ENCODE measurements around the gene VPS13D. TPM values are rescaled to one million over a fixed set of nuclear protein-coding genes. Genes with fewer than 3 reads are reported as not detected.

The VPS13D gene
- total and polyA plus RNA-seq, 10 of the 15 experiments (the other 5 are each of a cell fraction or from before 2014, with no cell fraction given) = 1.4 to 16.9 (median 8.5) TPM

GRCh38 chr1:12525311-12526181, 295.7 kb downstream of the VPS13D start:
- TF ChIP-seq RAD51 (IDR thresholded peaks at IDR 0.05) = no peak
- no peak for TF ChIP-seq TCF3 (IDR thresholded peaks at IDR 0.05; ENCODE audit: borderline replicate concordance, insufficient read depth, low read depth, low read length)
- TF ChIP-seq POLR2AphosphoS2 (IDR thresholded peaks at IDR 0.05; ENCODE audit: low read depth, low read length) = no peak
- POLR2A ChIA-PET = no interaction called here
- in situ Hi-C loops (cut with MboI) = loop anchor here (25.0 kb wide), 1 partner anchor 712 kb away; the partner anchor contains the start of gene PRAMEF18
- no peaks in the 10 kb centered on the region; the same call in 2 of the 3 replicates for H3K9me3 ChIP-seq (replicated peaks; ENCODE audit: control insufficient read depth, insufficient read depth, low read length)
- FAIRE-seq (no peak), ATAC-seq (no peak), DNase-seq (ENCODE audit: low read depth, low spot score) (no peak)
- H3K79me2 ChIP-seq (ENCODE audit: control insufficient read depth, insufficient read depth, low read length) = no peaks in the 10 kb centered on the region
- no TSS peak for BruUV-seq (replicated peaks)
- no peak overlapping the region for H3K9ac ChIP-seq (ENCODE audit: control insufficient read depth, insufficient read depth, low read length)
- CTCF ChIA-PET = no interaction called here
- intact Hi-C loops (cut with micrococcal nuclease; ENCODE audit: unreplicated experiment) = no loop called here
- WGBS (ENCODE audit: insufficient coverage, insufficient replicate concordance, low lambda C conversion rate, missing lambda C conversion rate) = 56% methylated on average over 10 of the region's 13 CpGs
- no peak overlapping the region for H3K27ac ChIP-seq (ENCODE audit: control insufficient read depth, insufficient read depth)
- no peaks in the 10 kb centered on the region for H4K20me1 ChIP-seq (ENCODE audit: control insufficient read depth, insufficient read depth)
- no peak overlapping the region for H2AFZ ChIP-seq (ENCODE audit: control insufficient read depth, low read depth, low read length)
- SMC1A ChIA-PET (ENCODE audit: uncharacterized antibody, unreplicated experiment) = no interaction called here
- H3K4me3 ChIP-seq = no peak overlapping the region
- RAD21 ChIA-PET (ENCODE audit: unreplicated experiment) = no interaction called here
- no peak overlapping the region for H3K4me2 ChIP-seq (ENCODE audit: control insufficient read depth, insufficient read depth)
- no peaks in the 10 kb centered on the region for H3K4me1 ChIP-seq (ENCODE audit: control insufficient read depth, insufficient read depth, low read length)
- no peaks in the 10 kb centered on the region for H3K27me3 ChIP-seq (replicated peaks in 1 of 2; ENCODE audit: control insufficient read depth in 2 of 2, insufficient read depth in 2 of 2, low read length in 1 of 2)
- no peaks in the 10 kb centered on the region for H3K36me3 ChIP-seq (ENCODE audit: control insufficient read depth in 2 of 2, insufficient read depth in 2 of 2, low read length in 1 of 2)

GRCh38 chr1:12527564-12527963, 297.7 kb downstream of the VPS13D start:
- no peaks in the 10 kb centered on the region; the same call in 2 of the 3 replicates for H3K9me3 ChIP-seq (replicated peaks; ENCODE audit: control insufficient read depth, insufficient read depth, low read length)
- H3K4me1 ChIP-seq (ENCODE audit: control insufficient read depth, insufficient read depth, low read length) = no peaks in the 10 kb centered on the region
- H3K36me3 ChIP-seq (ENCODE audit: control insufficient read depth in 2 of 2, insufficient read depth in 2 of 2, low read length in 1 of 2) = no peaks in the 10 kb centered on the region
- no peaks in the 10 kb centered on the region for H3K27me3 ChIP-seq (replicated peaks in 1 of 2; ENCODE audit: control insufficient read depth in 2 of 2, insufficient read depth in 2 of 2, low read length in 1 of 2)
- ChIA-PET RAD21 (ENCODE audit: unreplicated experiment) (no interaction called here), POLR2A (no interaction called here), SMC1A (ENCODE audit: uncharacterized antibody, unreplicated experiment) (no interaction called here), CTCF (no interaction called here)
- H2AFZ ChIP-seq (ENCODE audit: control insufficient read depth, low read depth, low read length) = no peak overlapping the region
- intact Hi-C loops (cut with micrococcal nuclease; ENCODE audit: unreplicated experiment) (no loop called here), in situ Hi-C loops (cut with MboI) (loop anchor here (25.0 kb wide), 1 partner anchor 710 kb away; the partner anchor contains the start of gene PRAMEF18)
- H3K4me2 ChIP-seq (ENCODE audit: control insufficient read depth, insufficient read depth) = no peak overlapping the region
- no peak for FAIRE-seq
- DNase-seq (ENCODE audit: low read depth, low spot score) = no peak
- H3K27ac ChIP-seq (ENCODE audit: control insufficient read depth, insufficient read depth) = no peak overlapping the region
- H4K20me1 ChIP-seq (ENCODE audit: control insufficient read depth, insufficient read depth) = no peaks in the 10 kb centered on the region
- BruUV-seq (replicated peaks) = no TSS peak
- H3K79me2 ChIP-seq (ENCODE audit: control insufficient read depth, insufficient read depth, low read length) = no peaks in the 10 kb centered on the region
- TF ChIP-seq REST (IDR thresholded peaks at IDR 0.05; ENCODE audit: low read depth, low read length) (no peak), E2F4 (IDR thresholded peaks at IDR 0.05; ENCODE audit: low read depth, low read length) (no peak), USF2 (IDR thresholded peaks at IDR 0.05; ENCODE audit: borderline replicate concordance, low read depth, low read length) (no peak), MAX (IDR thresholded peaks at IDR 0.05; ENCODE audit: low read depth, low read length) (no peak)
- H3K4me3 ChIP-seq = no peak overlapping the region
- H3K9ac ChIP-seq (ENCODE audit: control insufficient read depth, insufficient read depth, low read length) = no peak overlapping the region
- no peak for ATAC-seq
- WGBS (ENCODE audit: insufficient coverage, insufficient replicate concordance, low lambda C conversion rate, missing lambda C conversion rate) = 56% methylated on average over 16 of the region's 16 CpGs
